HCT116 (cell line): ENCODE results near the gene SAV1.

Source experiments
- CEBPB ChIP-seq: IDR thresholded peaks from 2 replicates; pipeline ENCODE4 v1.6.1; 2012; ENCODE audit warnings: low read depth
- EZH2phosphoT487 ChIP-seq: fragments of 200-600 bp; IDR thresholded peaks from 2 replicates; pipeline ENCODE4 v1.6.1; 2018; ENCODE audit warnings: antibody characterized with exemption, borderline replicate concordance
- JUND ChIP-seq: IDR thresholded peaks from 2 replicates; pipeline ENCODE4 v1.6.1; 2012

GRCh38 chr14:50717811-50718210 lies 49.7 kb upstream of the SAV1 start:
- no peak for TF ChIP-seq JUND
- no peak for TF ChIP-seq CEBPB
- no peak for TF ChIP-seq EZH2phosphoT487
